T-helper 1 cell treated with Interleukin-12 subunit alpha and Interleukin-12 subunit beta and Interleukin-4 antibody, amounts not matched to agents 30 μg/mL and 1 μg/mL, for 36 hours (primary cell): ENCODE data around the gene NCOR1.

Experiments used
- H3K27ac Mint-ChIP-seq: one replicate; pipeline ENCODE4 v1.8.0; 2021; ENCODE audit warnings: mild to moderate bottlenecking, mixed read lengths
- H3K27me3 Mint-ChIP-seq: one replicate; pipeline ENCODE4 v1.8.0; 2021; ENCODE audit warnings: low read depth, mixed read lengths
- H3K36me3 Mint-ChIP-seq: one replicate; pipeline ENCODE4 v1.8.0; 2021; ENCODE audit warnings: low read depth, mixed read lengths
- H3K4me1 Mint-ChIP-seq: one replicate; pipeline ENCODE4 v1.8.0; 2021; ENCODE audit warnings: low read depth, mixed read lengths
- H3K4me3 Mint-ChIP-seq: one replicate; pipeline ENCODE4 v1.8.0; 2021; ENCODE audit warnings: mild to moderate bottlenecking, moderate library complexity, mixed read lengths
- H3K9me3 Mint-ChIP-seq: one replicate; pipeline ENCODE4 v1.8.0; 2021; ENCODE audit warnings: mixed read lengths

Gene NCOR1

GRCh38 chr17:15998031-15998562 is 217.2 kb downstream of the NCOR1 start:
- H3K27ac Mint-ChIP-seq = no peak overlapping the region
- peaks cover 22% of the 10 kb centered on the region for H3K4me1 Mint-ChIP-seq
- no peaks in the 10 kb centered on the region for H3K27me3 Mint-ChIP-seq
- H3K4me3 Mint-ChIP-seq = no peak overlapping the region
- H3K36me3 Mint-ChIP-seq = peaks cover 25% of the 10 kb centered on the region
- H3K9me3 Mint-ChIP-seq = no peaks in the 10 kb centered on the region

GRCh38 chr17:15996322-15996721 is 219.0 kb downstream of the NCOR1 start:
- Mint-ChIP-seq H3K4me3 (no peak overlapping the region), H3K36me3 (peaks cover 9% of the 10 kb centered on the region), H3K27ac (no peak overlapping the region), H3K9me3 (no peaks in the 10 kb centered on the region), H3K4me1 (peaks cover 12% of the 10 kb centered on the region), H3K27me3 (no peaks in the 10 kb centered on the region)

DNA sequence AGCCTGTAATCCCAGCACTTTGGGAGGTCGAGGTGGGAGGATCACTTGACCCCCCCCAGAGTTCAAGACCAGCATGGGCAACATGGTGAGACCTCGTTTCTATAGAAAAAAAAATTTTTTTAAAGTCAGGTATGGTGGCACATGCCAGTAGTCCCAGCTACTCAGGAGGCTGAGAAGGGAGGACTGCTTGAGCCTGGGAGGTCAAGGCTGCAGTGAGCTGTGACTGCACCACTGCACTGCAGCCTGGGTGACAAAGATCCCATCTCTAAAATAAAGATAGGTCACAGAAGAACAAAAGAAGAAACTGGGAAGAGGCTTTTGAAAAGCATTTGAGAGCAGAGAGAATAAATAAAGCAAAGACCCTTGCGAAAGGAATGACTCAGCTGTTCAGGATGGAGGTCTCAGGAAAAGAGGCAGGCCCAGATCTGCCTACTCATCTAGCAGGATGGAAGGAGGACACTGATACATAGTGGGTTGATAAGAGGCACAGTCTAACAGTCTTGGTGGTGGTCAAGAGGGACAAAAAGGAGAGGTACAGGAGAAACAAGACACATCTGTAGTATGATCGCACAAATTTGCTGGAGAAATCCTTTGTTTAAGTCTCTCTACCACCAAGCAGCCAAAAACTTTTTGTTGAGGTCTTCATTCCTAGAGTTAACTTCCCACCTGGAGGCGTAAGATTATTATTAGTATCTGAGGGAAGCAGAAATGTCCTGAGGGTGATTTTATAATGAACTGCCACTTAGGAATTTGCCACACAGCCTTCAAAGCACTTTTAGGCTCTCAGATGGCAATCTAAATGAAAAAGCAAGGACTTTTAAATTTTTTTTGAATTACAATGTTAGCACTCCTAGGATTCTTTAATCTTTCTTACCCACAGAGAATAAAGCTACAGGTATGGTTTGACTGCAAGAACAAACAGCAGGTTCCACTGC is 233.4 kb downstream of the NCOR1 start:
- Mint-ChIP-seq H3K27me3 (no peaks in the 10 kb centered on the region), H3K27ac (no peak overlapping the region), H3K9me3 (no peaks in the 10 kb centered on the region), H3K36me3 (peaks cover 11% of the 10 kb centered on the region), H3K4me3 (no peak overlapping the region), H3K4me1 (peaks cover 12% of the 10 kb centered on the region)

DNA sequence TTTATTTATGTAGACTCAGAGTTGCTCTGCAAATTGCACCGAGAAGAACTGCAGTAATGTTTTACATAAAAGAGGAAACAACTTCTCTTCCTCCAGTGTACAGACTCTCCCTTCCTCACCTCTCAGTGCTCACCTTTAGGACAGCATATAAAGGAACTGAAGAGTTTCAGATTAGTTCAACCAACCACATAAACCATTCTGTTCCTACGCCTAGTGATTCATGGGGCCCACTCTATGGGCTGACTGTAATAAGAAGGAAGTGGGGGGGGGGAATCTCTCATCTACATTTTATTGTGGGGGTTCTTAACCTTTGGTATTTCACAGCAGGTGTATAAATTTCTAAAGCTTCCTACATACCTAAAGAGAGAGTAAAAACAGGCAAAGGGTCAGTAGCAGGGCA is 234.1 kb downstream of the NCOR1 start:
- Mint-ChIP-seq H3K9me3 (no peaks in the 10 kb centered on the region), H3K36me3 (peaks cover 6% of the 10 kb centered on the region), H3K4me1 (peaks cover 13% of the 10 kb centered on the region), H3K27ac (no peak overlapping the region), H3K4me3 (no peak overlapping the region), H3K27me3 (no peaks in the 10 kb centered on the region)
